Activated CD4-positive, alpha-beta T cell treated with anti-CD3 and anti-CD28 coated beads for 36 hours (primary cell): ENCODE measurements around the gene PKN3. TPM values are rescaled to one million over a fixed set of nuclear protein-coding genes. Genes with fewer than 3 reads are reported as not detected.
"Not testable (repeated sequence)": the region's sequence is repeated elsewhere in the genome, so short reads cannot be mapped to it uniquely, and the experiment has no call there.

Experiments used
- ATAC-seq: fragments of 200-7000 bp; cut with Tn5 transposase; one replicate; pipeline ENCODE4 v1.10.0; 2021; ENCODE audit warnings: mild to moderate bottlenecking, moderate library complexity
- CTCF ChIA-PET: fragments of 350-600 bp; sonication (Branson Sonifier 250); formaldehyde crosslinking; loops from one replicate; lab custom pipeline; 2021; ENCODE audit warnings: antibody characterized with exemption; lab: Charles Lee
- POLR2A ChIA-PET: fragments of 350-600 bp; sonication (Branson Sonifier 250); formaldehyde crosslinking; loops from one replicate; lab custom pipeline; 2021; ENCODE audit warnings: antibody characterized with exemption, inconsistent platforms; lab: Charles Lee
- DNase-seq: peaks from one replicate; pipeline ENCODE4 v3.0.0-alpha.2; 2020
- H3K27ac Mint-ChIP-seq: one replicate; pipeline ENCODE4 v1.8.0; 2021; ENCODE audit warnings: mixed read lengths
- H3K27me3 Mint-ChIP-seq: one replicate; pipeline ENCODE4 v1.8.0; 2021; ENCODE audit warnings: mixed read lengths
- H3K36me3 Mint-ChIP-seq: one replicate; pipeline ENCODE4 v1.8.0; 2021; ENCODE audit warnings: low read depth, mixed read lengths
- H3K4me1 Mint-ChIP-seq: one replicate; pipeline ENCODE4 v1.8.0; 2021; ENCODE audit warnings: mixed read lengths
- H3K4me3 Mint-ChIP-seq: one replicate; pipeline ENCODE4 v1.8.0; 2021; ENCODE audit warnings: mild to moderate bottlenecking, moderate library complexity, mixed read lengths
- H3K9me3 Mint-ChIP-seq: one replicate; pipeline ENCODE4 v1.8.0; 2021; ENCODE audit warnings: low read depth, mixed read lengths
- intact Hi-C, 2 experiments: fragments of 100-400 bp; cut with DNase I in 1 of 2; cut with micrococcal nuclease in 1 of 2; formaldehyde crosslinking; loops; one replicate each; pipeline versions ENCODE4 v1.14.2 to v1.15.1; 2022 to 2024; cut with DNase I, micrococcal nuclease
- total RNA-seq, 2 experiments: library from RNA; stranded (reverse); gene quantifications; one replicate each; pipeline ENCODE4 v1.2.3, GENCODE V29; 2021

Gene PKN3
- total RNA-seq: 10 to 100 TPM; 14.6 to 14.9 TPM

GRCh38 chr9:128702445-128702948 is at the start of gene PKN3:
Gene PKN3, plus strand, starts transcription at chr9:128702503. Its CDS starts 413 bp downstream, at chr9:128702916.
- intact Hi-C loops: loop anchor here (1.0 to 5.0 kb wide), 9 partner anchors 13 to 226 kb away; partner anchors contain the start of genes TBC1D13 (in 2 of the 2), DYNC2I2 (in 1 of the 2), ENDOG (in 1 of the 2) and SET (in 1 of the 2)
- peaks cover 3% of the 10 kb centered on the region for H3K36me3 Mint-ChIP-seq
- CTCF ChIA-PET: interaction anchor here (0.6 to 1.4 kb wide), 21 partner anchors 8 to 1581 kb away, joined by 3 to 24 read pairs (median 3); partner anchors contain the start of genes CIZ1, SET and ZDHHC12
- no peaks in the 10 kb centered on the region for H3K27me3 Mint-ChIP-seq
- H3K9me3 Mint-ChIP-seq: no peaks in the 10 kb centered on the region
- DNase-seq: peak; percentile 95
- H3K4me3 Mint-ChIP-seq: peak within 1 kb of the TSS; percentile 73
- POLR2A ChIA-PET: interaction anchor here (0.6 kb wide), 2 partner anchors 22 to 90 kb away, joined by 3 read pairs; partner anchors contain the start of gene ZDHHC12
- peaks cover 10% of the 10 kb centered on the region for H3K4me1 Mint-ChIP-seq
- peak; percentile 85 for ATAC-seq
- H3K27ac Mint-ChIP-seq: peak within 1 kb of the TSS; percentile 74

DNA sequence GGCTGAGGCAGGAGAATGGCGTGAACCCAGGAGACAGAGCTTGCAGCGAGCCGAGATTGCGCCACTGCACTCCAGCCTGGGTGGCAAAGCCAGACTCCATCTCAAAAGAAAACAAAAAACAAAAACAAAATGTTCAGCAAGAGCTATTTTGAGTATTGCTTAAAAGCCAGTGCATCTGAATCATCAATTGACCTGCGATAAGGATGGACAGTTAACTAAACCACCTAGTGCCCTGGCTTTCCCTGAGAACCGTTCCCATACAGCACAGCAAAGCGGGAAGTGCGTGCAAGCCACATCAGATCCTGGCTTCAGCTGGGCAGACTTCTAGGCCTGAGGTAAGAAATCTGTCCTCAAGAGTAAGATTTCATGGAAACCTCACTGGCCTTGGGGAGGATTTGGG is 48.4 kb upstream of the PKN3 start:
- CTCF ChIA-PET: interaction anchor here (0.6 kb wide), 1 partner anchor 207 kb away, joined by 3 read pairs; no protein-coding TSS in a partner anchor
- Mint-ChIP-seq H3K27me3 (no peaks in the 10 kb centered on the region), H3K27ac (no peak overlapping the region), H3K9me3 (no peaks in the 10 kb centered on the region), H3K4me3 (no peak overlapping the region), H3K36me3 (no peaks in the 10 kb centered on the region), H3K4me1 (peaks cover 6% of the 10 kb centered on the region)
- DNase-seq (no peak), ATAC-seq (no peak)
- intact Hi-C loops: no loop called here
- POLR2A ChIA-PET: interaction anchor here (0.6 to 0.8 kb wide), 4 partner anchors 10 to 210 kb away, joined by 3 to 4 read pairs (median 3); no protein-coding TSS in a partner anchor

DNA sequence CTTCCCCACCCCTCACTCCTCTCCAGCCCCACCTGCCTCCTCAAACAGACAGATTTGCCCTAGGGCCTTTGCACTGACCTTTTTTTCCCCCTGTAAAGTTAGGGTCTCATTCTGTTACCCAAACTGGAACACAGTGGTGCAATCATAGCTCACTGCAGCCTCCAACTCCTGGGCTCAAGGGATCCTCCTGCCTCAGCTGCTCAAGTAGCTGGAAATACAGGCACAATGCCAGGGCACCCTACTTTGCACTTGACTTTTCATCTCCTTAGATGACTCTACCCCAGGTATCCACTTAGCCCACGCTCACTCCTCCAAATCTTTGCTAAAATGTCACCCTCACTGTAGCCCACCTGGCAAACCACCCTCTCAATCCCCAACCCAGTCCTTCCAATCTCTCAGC is 47.8 kb upstream of the PKN3 start:
- H3K27me3 Mint-ChIP-seq: no peaks in the 10 kb centered on the region
- POLR2A ChIA-PET: interaction anchor here (0.6 kb wide), 2 partner anchors 155 to 210 kb away, joined by 3 read pairs; no protein-coding TSS in a partner anchor
- no peak for DNase-seq
- no peaks in the 10 kb centered on the region for H3K36me3 Mint-ChIP-seq
- no peak overlapping the region for H3K4me3 Mint-ChIP-seq
- ATAC-seq: no peak
- no peaks in the 10 kb centered on the region for H3K9me3 Mint-ChIP-seq
- CTCF ChIA-PET: interaction anchor here (0.6 kb wide), 1 partner anchor 207 kb away, joined by 3 read pairs; no protein-coding TSS in a partner anchor
- peaks cover 6% of the 10 kb centered on the region for H3K4me1 Mint-ChIP-seq
- intact Hi-C loops: no loop called here
- H3K27ac Mint-ChIP-seq: no peak overlapping the region

DNA sequence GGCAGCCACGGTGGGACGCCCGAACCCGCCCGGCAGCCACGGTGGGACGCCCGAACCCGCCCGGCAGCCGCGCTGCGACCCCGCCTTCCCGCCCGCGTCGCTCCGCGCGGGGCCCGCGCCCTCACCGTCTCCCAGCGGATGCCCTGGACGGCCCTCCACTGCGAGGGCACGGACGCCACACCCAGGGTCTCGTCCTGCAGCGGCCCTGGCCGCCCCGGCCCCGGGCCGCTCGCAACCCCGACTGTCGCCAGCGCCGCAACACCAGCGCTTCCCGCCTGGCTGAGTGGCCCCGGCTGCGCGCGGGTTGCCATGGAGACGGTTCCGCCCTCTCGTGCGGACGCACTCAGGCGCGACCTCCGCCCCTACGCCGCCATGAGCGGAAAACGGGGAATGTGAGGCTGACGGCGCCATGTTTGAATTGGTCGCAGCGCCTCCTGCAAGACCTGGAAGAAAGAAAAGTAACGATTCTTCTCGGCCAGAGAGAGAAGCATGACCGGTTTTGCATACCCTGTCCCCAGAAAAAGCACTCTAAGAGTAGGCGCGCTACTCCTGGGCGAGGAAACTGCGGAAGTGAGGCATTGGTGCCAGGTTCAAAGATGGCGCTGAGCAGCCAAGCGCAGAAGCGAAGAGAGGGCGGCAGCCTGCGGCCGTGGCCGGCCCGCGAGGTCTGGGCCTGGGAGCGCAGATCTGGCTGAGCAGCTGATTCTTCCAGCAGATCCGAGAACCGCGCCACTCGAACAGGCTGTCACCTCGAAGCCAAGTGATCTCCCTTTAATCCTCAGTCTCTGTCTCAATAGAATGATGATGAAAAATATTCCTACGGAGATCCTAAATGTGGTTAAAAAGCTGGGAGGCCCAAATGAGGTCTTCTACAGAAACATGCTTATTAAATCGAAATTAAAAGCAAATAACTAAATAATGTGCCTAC is 45.6 kb upstream of the PKN3 start, which contains the start of gene DYNC2I2:
DYNC2I2 (minus strand) TSS at position 432 of the 928 bp plus-strand sequence; CDS start at position 311, 121 bp downstream.
- Mint-ChIP-seq H3K27me3 (no peaks in the 10 kb centered on the region), H3K36me3 (no peaks in the 10 kb centered on the region), H3K9me3 (no peaks in the 10 kb centered on the region), H3K4me1 (peaks cover 6% of the 10 kb centered on the region), H3K4me3 (peak within 1 kb of the TSS; percentile 82), H3K27ac (peak within 1 kb of the TSS; percentile 100)
- intact Hi-C loops: loop anchor here (1.0 to 5.0 kb wide), 19 partner anchors 28 to 379 kb away; partner anchors contain the start of genes ZDHHC12 (in 2 of the 2), COQ4 (in 1 of the 2), DOLK (in 1 of the 2) and ENDOG (in 1 of the 2)
- DNase-seq: peak; percentile 99
- ChIA-PET POLR2A (no interaction called here), CTCF (interaction anchor here (0.6 kb wide), 1 partner anchor 300 kb away, joined by 3 read pairs; no protein-coding TSS in a partner anchor)
- ATAC-seq: peak; percentile 98

GRCh38 chr9:128657344-128657704 is 45.0 kb upstream of the PKN3 start:
- no peaks in the 10 kb centered on the region for H3K9me3 Mint-ChIP-seq
- H3K4me1 Mint-ChIP-seq: peaks cover 6% of the 10 kb centered on the region
- ChIA-PET CTCF (no interaction called here), POLR2A (interaction anchor here (0.9 kb wide), 1 partner anchor 27 kb away, joined by 3 read pairs; no protein-coding TSS in a partner anchor)
- H3K27ac Mint-ChIP-seq: peak overlapping the region; percentile 100
- no peak for ATAC-seq
- intact Hi-C loops: loop anchor here (2.0 to 5.0 kb wide), 5 partner anchors 27 to 380 kb away; partner anchors contain the start of genes ENDOG (in 1 of the 2), GOLGA2 (in 1 of the 2), LRRC8A (in 1 of the 2) and SH3GLB2 (in 1 of the 2)
- no peaks in the 10 kb centered on the region for H3K27me3 Mint-ChIP-seq
- H3K4me3 Mint-ChIP-seq: peak overlapping the region; percentile 82
- DNase-seq: no peak
- H3K36me3 Mint-ChIP-seq: no peaks in the 10 kb centered on the region

GRCh38 chr9:128657796-128658195 is 44.5 kb upstream of the PKN3 start:
- H3K27me3 Mint-ChIP-seq: no peaks in the 10 kb centered on the region
- intact Hi-C loops: loop anchor here (2.0 to 5.0 kb wide), 5 partner anchors 27 to 380 kb away; partner anchors contain the start of genes ENDOG (in 1 of the 2), GOLGA2 (in 1 of the 2), LRRC8A (in 1 of the 2) and SH3GLB2 (in 1 of the 2)
- no peak for ATAC-seq
- H3K36me3 Mint-ChIP-seq: no peaks in the 10 kb centered on the region
- no peak for DNase-seq
- no peak overlapping the region for H3K27ac Mint-ChIP-seq
- ChIA-PET CTCF (interaction anchor here (0.7 kb wide), 1 partner anchor 136 kb away, joined by 3 read pairs; no protein-coding TSS in a partner anchor), POLR2A (interaction anchor here (0.9 kb wide), 1 partner anchor 26 kb away, joined by 3 read pairs; no protein-coding TSS in a partner anchor)
- no peaks in the 10 kb centered on the region for H3K9me3 Mint-ChIP-seq
- H3K4me1 Mint-ChIP-seq: peaks cover 6% of the 10 kb centered on the region
- no peak overlapping the region for H3K4me3 Mint-ChIP-seq

DNA sequence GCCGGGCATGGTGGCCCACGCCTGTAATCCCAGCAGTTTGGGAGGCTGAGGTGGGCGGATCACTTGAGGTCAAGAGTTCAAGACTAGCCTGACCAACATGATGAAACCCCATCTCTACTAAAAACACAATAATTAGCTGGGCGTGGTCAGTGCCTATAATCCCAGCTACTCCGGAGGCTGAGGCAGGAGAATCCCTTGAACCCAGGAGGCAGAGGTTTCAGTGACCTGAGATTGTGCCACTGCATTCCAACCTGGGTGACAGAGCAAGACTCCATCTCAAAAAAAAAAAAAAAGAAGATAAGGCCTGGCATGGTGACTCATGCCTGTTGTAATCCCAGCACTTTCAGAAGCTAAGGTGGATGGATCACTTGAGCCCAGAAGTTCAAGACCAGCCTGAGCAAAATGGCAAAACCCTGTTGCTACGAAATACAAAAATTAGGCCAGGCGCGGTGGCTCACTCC is 35.8 kb upstream of the PKN3 start:
- H3K27me3 Mint-ChIP-seq, H3K4me3 Mint-ChIP-seq, H3K4me1 Mint-ChIP-seq, H3K9me3 Mint-ChIP-seq, H3K36me3 Mint-ChIP-seq, H3K27ac Mint-ChIP-seq, POLR2A ChIA-PET, ATAC-seq, DNase-seq, intact Hi-C loops: not testable (repeated sequence)
- CTCF ChIA-PET: interaction anchor here (1.0 kb wide), 1 partner anchor 18 kb away, joined by 3 read pairs; no protein-coding TSS in a partner anchor

- CTCF ChIA-PET: interaction anchor here (1.0 kb wide), 1 partner anchor 55 kb away, joined by 5 read pairs; no protein-coding TSS in a partner anchor
- no peaks in the 10 kb centered on the region for H3K27me3 Mint-ChIP-seq
- no peaks in the 10 kb centered on the region for H3K4me1 Mint-ChIP-seq
- no peak overlapping the region for H3K4me3 Mint-ChIP-seq
- POLR2A ChIA-PET: no interaction called here
- intact Hi-C loops: no loop called here
- H3K27ac Mint-ChIP-seq: no peak overlapping the region
- no peaks in the 10 kb centered on the region for H3K9me3 Mint-ChIP-seq
- no peaks in the 10 kb centered on the region for H3K36me3 Mint-ChIP-seq
- no peak for DNase-seq
- ATAC-seq: no peak
These were observed 32.5 kb upstream of the PKN3 start for GRCh38 chr9:128669786-128670185.

- ATAC-seq: no peak
- ChIA-PET POLR2A (no interaction called here), CTCF (no interaction called here)
- Mint-ChIP-seq H3K27ac (no peak overlapping the region), H3K4me1 (no peaks in the 10 kb centered on the region), H3K4me3 (no peak overlapping the region), H3K36me3 (peaks cover 3% of the 10 kb centered on the region), H3K27me3 (no peaks in the 10 kb centered on the region), H3K9me3 (no peaks in the 10 kb centered on the region)
- intact Hi-C loops: no loop called here
- DNase-seq: no peak
These were observed 26.9 kb upstream of the PKN3 start for GRCh38 chr9:128675382-128675781.

DNA sequence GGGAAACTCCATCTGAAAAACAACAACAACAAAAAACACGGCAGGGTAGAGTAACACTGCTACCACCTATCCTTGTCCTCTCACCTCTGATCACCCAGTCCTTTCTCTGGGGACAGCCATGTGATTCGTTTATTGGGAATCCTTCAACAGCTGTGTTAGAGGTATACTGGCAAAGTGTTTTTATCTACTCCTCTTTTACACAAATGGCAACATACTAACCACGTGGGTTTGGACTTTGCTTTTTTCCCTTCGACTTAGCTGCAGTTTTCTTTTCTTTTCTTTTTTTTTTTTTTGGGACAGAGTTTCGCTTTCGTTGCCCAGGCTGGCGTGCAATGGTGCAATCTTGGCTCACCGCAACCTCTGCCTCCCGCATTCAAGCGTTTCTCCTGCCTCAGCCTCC is 24.5 kb upstream of the PKN3 start:
- Mint-ChIP-seq H3K9me3 (no peaks in the 10 kb centered on the region), H3K4me1 (no peaks in the 10 kb centered on the region), H3K36me3 (peaks cover 3% of the 10 kb centered on the region), H3K4me3 (no peak overlapping the region), H3K27me3 (no peaks in the 10 kb centered on the region), H3K27ac (no peak overlapping the region)
- ChIA-PET CTCF (no interaction called here), POLR2A (no interaction called here)
- ATAC-seq: no peak
- intact Hi-C loops: no loop called here
- no peak for DNase-seq
